Gastrocnemius medialis (tissue), 4 donors: ENCODE results near the gene LYG1. TPM values are rescaled to one million over a fixed set of nuclear protein-coding genes. Genes with fewer than 3 reads are reported as not detected.
A peak's percentile ranks its signal among the peaks of the same experiment; 100 is the strongest.
"Not testable (repeated sequence)": the region's sequence is repeated elsewhere in the genome, so short reads cannot be mapped to it uniquely, and the experiment has no call there.

Experiments
- ATAC-seq, 2 donors: fragments of 150-250 bp; one replicate each; pipeline ENCODE4 v1.9.1; 2016
- DNase-seq, 2 donors: peaks; one replicate each; pipeline ENCODE4 v3.0.0-alpha.2; 2019
- H3K27ac ChIP-seq, 4 donors: fragments of 200-600 bp; sonication (generic); 1 replicate in 1 of 4; 2 replicates in 3 of 4; pipeline ENCODE4 v1.5.1; 2016 to 2018; ENCODE audit warnings: mild to moderate bottlenecking in 2 of 4, moderate library complexity in 1 of 4
- H3K27me3 ChIP-seq, 3 donors: fragments of 200-600 bp; sonication (generic) in 2 of 3; 1 replicate in 1 of 3; 2 replicates in 2 of 3; pipeline versions ENCODE4 v1.5.1 to v1.6.0; 2016 to 2019; ENCODE audit warnings: mild to moderate bottlenecking in 1 of 3, moderate library complexity in 1 of 3
- H3K36me3 ChIP-seq, 2 donors: fragments of 200-600 bp; sonication (generic) in 1 of 2; one replicate each; pipeline ENCODE4 v1.5.1; 2017 to 2018
- H3K4me1 ChIP-seq, 2 donors: fragments of 200-600 bp; sonication (generic) in 1 of 2; one replicate each; pipeline ENCODE4 v1.5.1; 2016 to 2017; ENCODE audit warnings: mild to moderate bottlenecking in 2 of 2
- H3K4me3 ChIP-seq, 4 donors: fragments of 200-600 bp; sonication (generic) in 3 of 4; 1 replicate in 1 of 4; 2 replicates in 3 of 4; pipeline ENCODE4 v1.5.1; 2016 to 2019; ENCODE audit warnings: mild to moderate bottlenecking in 2 of 4
- H3K9me3 ChIP-seq, 3 donors: fragments of 200-600 bp; sonication (generic) in 2 of 3; 1 replicate in 1 of 3; 2 replicates in 2 of 3; pipeline ENCODE4 v1.5.1; 2016 to 2019
- CTCF ChIP-seq, 5 experiments: fragments of 450-650 bp in 3 of 5; fragments of 200-600 bp in 2 of 5; sonication (generic) in 2 of 5; IDR thresholded peaks in 4 of 5; conservative IDR thresholded peaks in 1 of 5; 1 replicate in 4 of 5; 2 replicates in 1 of 5; pipeline ENCODE4 v1.5.1; 2016 to 2019; ENCODE audit warnings: antibody characterized with exemption in 5 of 5, mild to moderate bottlenecking in 3 of 5, moderate library complexity in 3 of 5
- POLR2A ChIP-seq, 2 donors: fragments of 450-650 bp; IDR thresholded peaks; one replicate each; pipeline ENCODE4 v1.6.1; 2017; ENCODE audit warnings: antibody characterized with exemption in 2 of 2, mild to moderate bottlenecking in 2 of 2, moderate library complexity in 2 of 2
- in situ Hi-C, 4 donors: fragments of 200-750 bp; cut with MboI; loops; one replicate each; pipeline versions ENCODE4 v1.15.0 to v1.8.0; 2017; ENCODE audit warnings: low sequenced_read_pairs in 4 of 4
- intact Hi-C: fragments of 100-400 bp; cut with DNase I; formaldehyde crosslinking; loops from one replicate; pipeline ENCODE4 v1.15.1; 2023; ENCODE audit warnings: low total_unique reads
- total RNA-seq, 4 donors: library from RNA; depleted of rRNA; stranded (reverse); fragments of >200 nt; gene quantifications; one replicate each; pipeline versions ENCODE4 v1.1.0 to v1.2.3, GENCODE V29; 2016

LYG1 gene
- total RNA-seq, 4 donors from 2014 or later: 0.67 TPM; not detected in 3

DNA sequence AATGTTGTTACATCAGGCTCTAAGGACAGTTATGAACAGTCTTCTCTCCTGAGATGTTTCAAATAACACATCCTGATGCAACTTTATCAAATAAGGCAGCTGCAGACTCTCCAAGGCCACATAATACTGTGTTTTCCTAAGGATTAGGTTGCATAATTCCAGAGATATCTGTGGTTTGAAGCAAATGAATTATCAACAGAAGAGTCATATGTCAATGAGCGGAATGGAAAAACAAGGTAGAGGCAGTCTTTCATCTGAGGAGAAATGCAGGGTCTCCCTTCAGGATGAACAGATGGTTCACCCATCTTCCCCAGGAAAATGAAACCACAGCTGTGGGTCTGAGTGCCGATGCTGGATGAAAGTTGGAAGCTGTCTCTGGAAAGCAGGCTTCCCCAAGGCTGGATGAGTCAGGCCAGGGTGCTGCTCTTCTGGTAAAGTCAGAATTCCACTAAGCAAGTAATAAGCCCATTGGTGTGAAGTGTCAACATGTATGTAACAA is 22.2 kb downstream of the LYG1 start:
- in situ Hi-C loops (no loop called here), intact Hi-C loops (no loop called here)
- TF ChIP-seq CTCF (IDR thresholded peaks at IDR 0.05 in 4 of 5, conservative IDR thresholded peaks at IDR 0.05 in 1 of 5): no peak
- TF ChIP-seq POLR2A (IDR thresholded peaks at IDR 0.05): no peak
- Histone ChIP-seq H3K9me3 (no peaks in the 10 kb centered on the region), H3K27me3 (no peaks in the 10 kb centered on the region), H3K27ac (no peak overlapping the region), H3K36me3 (peaks cover 0 to 15% of the 10 kb centered on the region in 2 donors), H3K4me3 (no peak overlapping the region), H3K4me1 (no peaks in the 10 kb centered on the region)
- ATAC-seq: peak in 1 of 2 donors; percentile 55
- no peak for DNase-seq

DNA sequence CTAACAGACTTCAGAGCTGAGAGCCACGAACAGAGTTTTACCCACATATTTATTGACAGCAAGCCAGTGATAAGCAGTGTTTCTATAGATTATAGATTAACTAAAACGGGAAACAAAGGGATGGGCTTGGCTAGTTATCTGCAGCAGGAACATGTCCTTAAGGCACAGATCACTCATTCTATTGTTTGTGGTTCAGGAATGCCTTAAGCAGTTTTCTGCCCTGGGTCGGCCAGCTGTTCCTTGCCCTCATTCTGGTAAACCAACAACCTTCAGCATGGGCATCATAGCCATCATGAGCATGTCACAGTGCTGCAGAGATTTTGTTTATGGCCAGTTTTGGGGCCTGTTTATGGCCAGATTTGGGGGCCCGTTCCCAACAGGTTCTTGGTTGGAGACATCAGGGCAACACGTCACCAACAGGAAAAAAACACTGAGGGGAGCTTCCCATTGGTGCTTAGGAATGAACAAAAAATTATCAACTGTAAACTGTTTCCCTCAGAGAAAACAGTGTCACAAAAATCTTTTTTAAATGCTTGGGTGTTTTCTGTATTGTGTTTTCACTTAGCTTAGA is 22.7 kb downstream of the LYG1 start:
- intact Hi-C loops, ATAC-seq, H3K27me3 ChIP-seq, in situ Hi-C loops, H3K27ac ChIP-seq, DNase-seq, H3K4me1 ChIP-seq, H3K9me3 ChIP-seq, H3K36me3 ChIP-seq, H3K4me3 ChIP-seq: not testable (repeated sequence)

DNA sequence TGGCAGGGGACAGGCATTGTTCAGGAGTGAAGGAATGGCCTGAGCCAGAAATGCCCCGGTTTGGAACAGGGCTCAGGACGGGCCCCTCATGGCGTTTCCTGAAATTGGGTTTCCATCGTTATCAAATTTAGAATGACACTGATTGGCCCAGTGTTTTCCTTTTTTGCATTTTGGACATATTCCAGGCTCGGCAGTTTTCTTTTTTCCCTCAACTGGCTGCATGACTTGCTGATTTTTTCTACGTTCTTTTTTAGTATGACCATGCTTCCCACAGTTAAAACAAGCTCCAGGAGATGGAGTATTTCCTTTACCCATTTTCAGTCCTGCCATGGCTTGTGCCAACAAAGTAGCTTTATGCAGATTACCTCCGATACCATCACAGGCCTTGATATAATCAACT is 25.1 kb downstream of the LYG1 start:
- H3K9me3 ChIP-seq: no peaks in the 10 kb centered on the region

DNA sequence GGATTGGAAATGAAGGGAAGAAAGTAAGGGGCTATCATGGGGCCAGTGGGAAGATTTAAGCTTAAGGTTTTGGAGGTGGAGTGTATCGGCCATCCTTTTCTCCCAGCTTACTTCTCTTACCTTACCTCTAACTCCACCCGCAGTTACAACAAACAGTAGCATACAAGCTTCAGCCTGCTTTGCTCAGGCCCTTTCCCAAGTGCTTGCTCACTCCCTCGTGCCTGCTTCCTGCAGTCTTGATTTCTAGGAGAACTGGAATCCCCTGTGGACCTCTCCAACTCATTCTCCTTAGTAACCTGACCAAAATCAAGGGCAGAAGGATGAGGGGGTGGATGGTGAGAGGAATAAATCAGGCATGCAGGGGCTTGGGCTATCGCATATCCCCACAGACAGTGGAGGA is 39.8 kb downstream of the LYG1 start:
- Histone ChIP-seq H3K4me3 (no peak overlapping the region), H3K4me1 (no peaks in the 10 kb centered on the region), H3K36me3 (no peaks in the 10 kb centered on the region), H3K9me3 (no peaks in the 10 kb centered on the region), H3K27me3 (no peaks in the 10 kb centered on the region), H3K27ac (no peak overlapping the region)
- no peak for DNase-seq
- ATAC-seq: no peak
- TF ChIP-seq POLR2A (IDR thresholded peaks at IDR 0.05): no peak
- no peak for TF ChIP-seq CTCF (IDR thresholded peaks at IDR 0.05 in 4 of 5, conservative IDR thresholded peaks at IDR 0.05 in 1 of 5)
- intact Hi-C loops: no loop called here
- in situ Hi-C loops: no loop called here

More for the DNA sequence above, 25.1 kb downstream of the LYG1 start:
- H3K36me3 ChIP-seq: no peaks in the 10 kb centered on the region
- ATAC-seq (no peak), DNase-seq (no peak)
- H3K4me3 ChIP-seq: no peak overlapping the region
- no peak for TF ChIP-seq CTCF (IDR thresholded peaks at IDR 0.05 in 4 of 5, conservative IDR thresholded peaks at IDR 0.05 in 1 of 5)
- TF ChIP-seq POLR2A (IDR thresholded peaks at IDR 0.05): no peak
- no peaks in the 10 kb centered on the region for H3K4me1 ChIP-seq
- no peak overlapping the region for H3K27ac ChIP-seq
- intact Hi-C loops (no loop called here), in situ Hi-C loops (no loop called here)
- H3K27me3 ChIP-seq: no peaks in the 10 kb centered on the region

DNA sequence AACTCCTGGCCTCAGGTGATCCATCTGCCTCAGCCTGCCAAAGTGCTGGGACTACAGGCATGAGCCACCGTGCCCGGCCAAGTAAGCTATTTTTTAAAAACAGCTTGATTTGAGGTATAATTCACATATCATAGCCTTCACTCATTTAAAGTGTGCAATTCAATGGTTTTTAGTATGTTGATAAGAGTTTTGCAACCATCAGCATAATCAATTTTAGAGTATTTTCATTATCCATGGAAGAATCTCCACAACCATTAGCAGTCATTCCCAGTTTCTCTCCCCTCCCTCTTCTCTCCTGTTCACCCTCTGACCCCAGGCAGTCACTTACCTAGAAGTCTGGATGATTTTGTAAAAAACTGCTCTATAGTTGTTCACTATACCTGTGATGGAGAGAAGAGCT is 40.8 kb downstream of the LYG1 start:
- no peak overlapping the region for H3K27ac ChIP-seq
- intact Hi-C loops: no loop called here
- H3K4me1 ChIP-seq: no peaks in the 10 kb centered on the region
- no peaks in the 10 kb centered on the region for H3K36me3 ChIP-seq
- no peak overlapping the region for H3K4me3 ChIP-seq
- DNase-seq (no peak), ATAC-seq (no peak)
- no peaks in the 10 kb centered on the region for H3K9me3 ChIP-seq
- TF ChIP-seq CTCF (IDR thresholded peaks at IDR 0.05 in 4 of 5, conservative IDR thresholded peaks at IDR 0.05 in 1 of 5) (no peak), POLR2A (IDR thresholded peaks at IDR 0.05) (no peak)
- in situ Hi-C loops: no loop called here
- H3K27me3 ChIP-seq: no peaks in the 10 kb centered on the region
